Stimulated activated CD8-positive, alpha-beta memory T cell treated with anti-CD3 and anti-CD28 coated beads, Interleukin-15, amount 100 ng/mL, for 1 hour (primary cell): ENCODE measurements around the gene AGBL1.

ENCODE experiments used
- DNase-seq: peaks from one replicate; pipeline ENCODE4 v3.0.0-alpha.2; 2020; ENCODE audit warnings: low read depth

Gene AGBL1

DNA sequence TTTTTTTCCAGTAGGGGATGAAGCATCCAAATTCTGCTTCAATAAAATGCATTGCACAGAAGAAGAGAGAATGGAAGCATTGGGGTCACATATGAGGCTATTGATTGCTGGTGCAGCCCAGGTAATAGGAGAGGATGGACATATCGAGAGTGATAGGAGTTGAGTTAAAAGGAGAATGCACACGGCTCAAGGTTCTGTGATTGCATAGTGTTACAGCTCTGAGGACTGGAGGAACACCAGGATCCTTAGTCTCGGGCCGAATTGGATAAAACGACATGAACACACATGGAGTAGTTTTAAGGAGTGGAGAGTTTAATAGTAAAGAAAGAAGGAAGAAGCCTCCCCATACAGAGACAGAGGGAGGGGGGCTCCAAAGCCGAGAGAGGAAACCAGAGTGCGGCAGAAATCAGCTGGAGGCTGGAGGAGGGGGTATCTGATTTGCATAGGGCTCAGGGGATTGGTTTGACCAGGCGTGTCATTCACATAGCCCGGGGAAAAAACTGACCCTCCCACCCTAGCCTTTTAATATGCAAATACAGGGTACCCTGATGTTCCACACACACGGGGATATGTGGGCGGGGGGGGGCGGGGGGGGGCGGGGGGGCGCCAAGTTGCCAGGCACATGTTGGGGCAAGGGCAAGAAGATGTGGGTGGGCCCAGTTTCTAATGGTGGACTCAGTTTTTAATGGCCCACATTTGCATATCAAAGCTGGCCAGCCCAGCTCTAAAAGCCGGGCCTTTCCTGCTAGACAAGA is 156.9 kb downstream of the AGBL1 start:
- no peak for DNase-seq

DNA sequence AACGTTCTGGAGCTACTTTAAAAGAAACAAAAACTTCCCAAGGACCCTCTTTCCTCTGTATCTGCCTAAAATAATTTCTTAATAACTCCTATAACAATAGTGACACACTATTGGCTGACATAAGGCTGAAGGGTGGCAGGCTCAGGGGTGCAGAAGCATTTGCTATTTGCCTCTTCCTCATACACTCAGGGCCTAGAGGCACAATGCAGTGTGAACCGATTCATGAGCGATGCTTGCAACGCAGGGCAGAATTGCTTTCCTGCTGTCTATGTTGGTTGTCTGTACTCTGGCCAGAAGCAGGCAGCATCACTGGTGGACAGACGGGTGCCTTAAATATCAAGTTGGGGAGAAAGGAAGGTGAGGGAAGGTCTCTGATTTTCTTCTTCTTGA is 157.4 kb downstream of the AGBL1 start:
- no peak for DNase-seq

GRCh38 chr15:86247249-86247955 is 167.7 kb downstream of the AGBL1 start:
- DNase-seq: no peak

GRCh38 chr15:86255247-86255646 is 175.6 kb downstream of the AGBL1 start:
- no peak for DNase-seq

- DNase-seq: no peak
These were observed 177.0 kb downstream of the AGBL1 start for GRCh38 chr15:86256628-86257027.

DNA sequence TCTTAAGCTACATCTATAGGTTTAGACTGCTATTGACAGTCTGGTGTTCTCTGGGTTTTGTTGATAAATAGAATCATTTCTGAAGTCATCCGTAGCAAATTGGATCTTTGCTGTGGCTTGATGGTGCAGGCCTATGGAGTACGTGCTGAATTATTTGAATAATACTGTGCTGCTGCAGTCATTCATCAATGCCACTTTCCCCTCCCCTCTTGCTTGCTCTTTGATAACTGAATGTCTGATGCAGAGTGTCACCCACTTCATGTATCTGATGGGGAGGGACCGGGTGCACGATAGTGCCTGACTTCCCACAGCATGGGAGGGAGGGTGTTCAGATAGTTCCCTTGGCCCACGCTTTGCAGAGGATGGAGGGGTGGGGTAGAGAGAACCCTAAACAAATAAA is 179.9 kb downstream of the AGBL1 start:
- no peak for DNase-seq

GRCh38 chr15:86263230-86263629 is 183.6 kb downstream of the AGBL1 start:
- DNase-seq: no peak

GRCh38 chr15:86266896-86267484 is 187.3 kb downstream of the AGBL1 start:
- DNase-seq: no peak

DNA sequence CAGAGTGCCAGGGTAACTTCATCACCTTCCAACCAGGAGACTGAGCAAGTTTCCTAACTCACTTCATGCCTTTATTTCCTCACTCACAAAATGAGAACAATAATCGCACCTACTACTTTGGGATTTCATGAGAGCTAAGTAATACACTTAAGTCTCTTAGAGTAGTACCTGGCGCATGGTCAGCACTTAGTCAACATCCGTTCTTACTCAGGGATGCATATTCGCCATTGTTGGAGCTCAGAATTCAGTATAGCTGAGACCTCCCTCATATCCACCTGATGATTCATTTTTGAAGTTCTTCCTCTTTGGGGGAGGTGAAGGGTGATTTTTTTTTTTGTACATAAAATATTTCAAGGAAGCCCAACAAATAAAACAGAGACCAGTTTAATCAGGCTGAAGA is 188.2 kb downstream of the AGBL1 start:
- DNase-seq: no peak

DNA sequence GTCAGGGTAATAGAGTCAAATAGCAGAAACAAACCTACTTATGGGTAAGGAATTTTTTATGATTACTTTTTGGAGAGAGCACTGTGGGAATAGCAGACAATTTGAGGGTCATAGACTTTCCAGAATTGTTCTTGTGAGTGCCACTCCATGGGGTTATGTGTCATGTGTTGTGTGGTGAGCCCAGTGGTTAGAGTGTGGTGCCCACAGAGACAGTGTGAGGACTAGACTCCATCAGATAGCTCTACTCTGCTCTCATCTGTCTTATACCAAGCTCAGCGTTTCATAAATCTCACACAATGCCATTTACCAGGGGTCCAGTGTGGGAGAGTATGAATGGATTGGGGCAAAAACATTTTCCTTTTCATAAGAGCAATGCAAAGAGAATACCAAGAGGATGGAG is 188.9 kb downstream of the AGBL1 start:
- no peak for DNase-seq

- DNase-seq: no peak
These were observed 193.6 kb downstream of the AGBL1 start for GRCh38 chr15:86273309-86273708.

DNA sequence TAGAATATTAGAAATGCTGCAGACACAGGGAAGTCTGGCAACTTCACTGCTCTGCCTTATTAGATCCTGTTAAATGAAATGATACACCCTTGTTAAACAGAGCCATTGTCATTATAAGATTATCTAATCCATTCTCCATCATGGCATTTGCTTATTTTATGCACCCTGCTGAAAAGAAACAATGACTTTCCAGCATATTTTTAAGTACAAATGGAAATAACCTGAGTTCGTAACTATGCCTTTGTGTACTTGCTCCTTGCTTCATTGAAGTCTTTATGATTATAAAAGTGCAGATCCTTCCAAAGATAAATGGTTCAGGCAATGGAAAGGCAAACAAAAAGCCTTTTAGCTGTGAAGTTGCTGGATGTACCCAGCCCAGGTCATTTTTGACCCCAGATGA is 195.7 kb downstream of the AGBL1 start:
- no peak for DNase-seq

DNA sequence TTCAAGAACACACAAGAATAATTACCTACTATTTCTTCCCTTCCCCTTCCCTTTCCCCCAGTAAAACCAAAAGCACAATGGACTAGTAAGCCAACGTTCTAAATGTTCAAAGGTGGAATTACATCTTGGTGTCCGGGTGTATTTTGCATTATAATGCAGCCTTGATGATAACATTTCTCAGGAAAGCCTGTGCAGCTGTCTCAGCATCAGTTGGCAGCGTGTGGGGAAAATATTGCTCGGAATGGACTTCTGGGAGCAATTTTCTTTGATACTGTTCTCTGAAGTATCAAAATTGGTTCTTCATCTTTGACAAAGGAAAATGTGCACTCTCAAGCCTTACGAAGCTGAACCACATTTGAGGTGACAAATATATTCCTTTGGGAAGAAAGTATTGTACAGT is 198.9 kb downstream of the AGBL1 start:
- no peak for DNase-seq

- DNase-seq: no peak
These were observed 205.0 kb downstream of the AGBL1 start for GRCh38 chr15:86284635-86285034.

DNA sequence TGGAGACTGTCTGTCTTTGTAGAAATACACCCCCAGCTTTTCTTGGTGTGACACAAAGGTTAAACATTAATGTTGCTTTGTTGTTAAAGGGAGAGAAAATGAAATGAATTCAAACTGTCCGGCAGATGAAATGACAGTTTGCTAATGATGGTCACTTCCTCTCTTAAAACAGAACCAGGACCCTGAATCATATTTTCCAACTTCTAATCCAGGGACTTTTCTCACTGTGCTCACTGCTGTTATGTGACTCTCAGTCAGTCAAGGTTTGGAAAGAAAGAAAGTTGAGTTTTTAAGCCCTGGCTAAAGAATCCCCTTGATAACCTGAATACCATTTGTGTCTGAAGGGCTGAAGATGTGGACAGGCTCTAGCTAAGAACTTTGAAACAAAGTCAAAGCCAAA is 215.8 kb downstream of the AGBL1 start:
- DNase-seq: no peak

DNA sequence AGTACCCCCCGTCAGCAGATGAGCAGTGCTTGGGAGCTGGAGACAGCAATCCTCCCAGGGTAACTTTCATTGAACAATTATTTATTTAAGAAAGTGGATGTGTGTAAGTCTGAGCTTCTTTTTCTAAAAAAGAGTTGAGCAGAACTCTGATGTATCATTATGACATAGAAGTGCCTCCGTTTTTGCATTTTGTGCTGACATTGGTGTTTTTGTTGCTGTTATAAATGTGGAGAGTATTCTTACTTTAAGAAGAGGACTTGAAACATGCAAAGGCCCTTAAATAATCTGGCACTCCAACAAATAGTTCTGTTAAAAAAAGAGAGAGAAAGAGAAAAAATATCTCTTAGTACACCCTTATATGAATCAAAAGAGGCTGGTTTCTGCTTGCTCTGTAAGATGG is 217.1 kb downstream of the AGBL1 start:
- DNase-seq: no peak

DNA sequence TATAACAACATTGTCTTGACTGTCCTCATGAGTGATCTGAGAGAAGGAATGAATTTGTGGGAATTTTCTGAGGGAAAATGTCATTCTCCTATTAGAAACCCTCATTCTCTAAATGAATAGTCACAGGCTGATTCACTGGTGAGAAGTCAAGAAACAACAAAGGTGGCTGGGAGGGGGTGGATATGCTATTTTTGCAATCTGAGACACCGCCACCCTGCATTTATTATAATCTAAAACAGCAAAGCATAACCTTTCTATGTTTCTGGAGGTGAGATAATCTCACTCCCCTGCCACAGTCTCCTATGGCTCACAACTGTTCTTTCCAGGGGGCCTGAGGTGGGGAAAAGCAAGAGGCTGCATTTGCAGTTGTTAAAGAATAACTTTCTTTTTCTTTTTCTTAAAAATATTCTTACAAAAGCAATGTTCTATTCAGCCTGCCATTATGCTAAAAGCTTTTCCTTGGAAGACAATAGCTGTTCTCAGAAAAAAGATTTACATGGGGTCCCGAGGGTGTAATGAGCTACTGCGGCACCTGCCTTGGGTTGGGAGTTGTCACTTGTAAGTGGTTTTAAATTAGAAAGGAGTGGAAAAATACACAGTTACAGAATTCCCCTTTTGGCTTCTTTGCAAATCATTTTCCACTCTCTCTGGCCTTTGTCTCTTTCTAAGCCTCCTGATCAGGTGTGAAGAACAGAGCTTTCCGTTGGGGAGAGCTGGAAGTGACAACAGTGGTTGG is 220.9 kb downstream of the AGBL1 start:
- no peak for DNase-seq

DNA sequence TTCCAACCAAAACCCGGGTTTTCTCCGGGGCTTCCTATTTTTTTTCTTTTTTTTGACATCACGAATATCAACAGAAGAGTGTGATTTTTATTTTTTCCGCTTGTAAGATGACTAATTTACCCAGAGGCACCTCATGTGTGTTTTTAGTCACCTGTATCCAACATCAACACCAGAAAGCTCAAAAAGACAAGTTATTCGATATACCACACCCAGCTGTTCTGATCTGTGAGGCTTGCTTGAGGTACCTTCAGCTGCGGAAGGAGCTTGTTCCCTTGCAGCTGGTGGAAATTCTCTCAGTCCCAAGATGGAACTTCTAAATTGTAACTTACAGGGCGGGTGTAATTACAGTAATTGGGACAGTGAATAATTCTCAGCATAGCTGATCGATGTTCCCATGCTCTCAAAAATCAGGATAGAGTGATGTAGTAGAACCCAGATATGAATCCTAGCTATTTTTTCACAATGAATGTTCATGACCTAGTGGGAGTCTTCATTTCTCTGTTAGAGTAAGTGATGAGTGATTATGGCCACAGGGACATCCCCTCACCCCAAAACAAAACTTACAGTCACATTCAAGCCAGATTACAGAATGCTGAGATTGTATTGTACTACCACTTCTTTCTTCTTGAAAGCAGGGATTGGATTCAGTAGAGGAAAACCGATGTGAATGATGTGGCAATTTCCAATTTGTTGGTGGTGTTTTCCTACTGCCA is 232.1 kb downstream of the AGBL1 start:
- DNase-seq: no peak

GRCh38 chr15:86312486-86312885 is 232.8 kb downstream of the AGBL1 start:
- DNase-seq: no peak

GRCh38 chr15:86316216-86316615 is 236.5 kb downstream of the AGBL1 start:
- DNase-seq: no peak

- no peak for DNase-seq
These were observed 237.2 kb downstream of the AGBL1 start for GRCh38 chr15:86316726-86317383.

DNA sequence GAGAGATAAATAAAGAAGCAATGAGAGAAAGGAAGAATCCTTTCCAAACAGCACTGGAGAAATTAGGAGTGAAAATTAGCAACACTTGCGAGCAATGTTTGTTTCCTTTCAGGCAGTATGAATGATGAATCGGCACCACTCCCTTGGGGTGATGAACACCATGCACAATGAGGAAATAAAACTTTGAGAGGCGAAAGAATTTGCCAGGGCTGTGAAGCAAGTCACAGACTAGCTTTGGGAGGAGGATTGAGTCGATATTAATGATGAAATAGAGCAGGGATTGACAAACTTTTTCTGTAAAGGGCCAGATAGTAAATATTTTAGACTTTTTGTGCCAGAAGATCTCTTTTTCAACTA is 237.7 kb downstream of the AGBL1 start:
- DNase-seq: no peak
